GM10266 (cell line): ENCODE data around the gene NFYA.

Experiments used
- DNase-seq: peaks from one replicate; pipeline ENCODE4 v3.0.0; 2012; ENCODE audit errors: extremely low spot score
- TF ChIP-seq, protein P1 (sequence below): IDR thresholded peaks from 2 replicates; pipeline ENCODE4 v1.5.1; 2012; ENCODE audit warnings: mild to moderate bottlenecking, low read depth; ENCODE audit not compliant: control insufficient read depth, insufficient read depth; ENCODE audit errors: missing control alignments

The NFYA gene

GRCh38 chr6:41119508-41119907, 46.7 kb downstream of the NFYA start:
- DNase-seq = no peak
- TF ChIP-seq, protein P1, sequence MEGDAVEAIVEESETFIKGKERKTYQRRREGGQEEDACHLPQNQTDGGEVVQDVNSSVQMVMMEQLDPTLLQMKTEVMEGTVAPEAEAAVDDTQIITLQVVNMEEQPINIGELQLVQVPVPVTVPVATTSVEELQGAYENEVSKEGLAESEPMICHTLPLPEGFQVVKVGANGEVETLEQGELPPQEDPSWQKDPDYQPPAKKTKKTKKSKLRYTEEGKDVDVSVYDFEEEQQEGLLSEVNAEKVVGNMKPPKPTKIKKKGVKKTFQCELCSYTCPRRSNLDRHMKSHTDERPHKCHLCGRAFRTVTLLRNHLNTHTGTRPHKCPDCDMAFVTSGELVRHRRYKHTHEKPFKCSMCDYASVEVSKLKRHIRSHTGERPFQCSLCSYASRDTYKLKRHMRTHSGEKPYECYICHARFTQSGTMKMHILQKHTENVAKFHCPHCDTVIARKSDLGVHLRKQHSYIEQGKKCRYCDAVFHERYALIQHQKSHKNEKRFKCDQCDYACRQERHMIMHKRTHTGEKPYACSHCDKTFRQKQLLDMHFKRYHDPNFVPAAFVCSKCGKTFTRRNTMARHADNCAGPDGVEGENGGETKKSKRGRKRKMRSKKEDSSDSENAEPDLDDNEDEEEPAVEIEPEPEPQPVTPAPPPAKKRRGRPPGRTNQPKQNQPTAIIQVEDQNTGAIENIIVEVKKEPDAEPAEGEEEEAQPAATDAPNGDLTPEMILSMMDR = no peak

- no peak for DNase-seq
- TF ChIP-seq, protein P1 = no peak
These were observed 47.3 kb downstream of the NFYA start for GRCh38 chr6:41120058-41120457.

- TF ChIP-seq, protein P1 = no peak
- DNase-seq = no peak
These were observed 49.6 kb downstream of the NFYA start for GRCh38 chr6:41122373-41122772.

DNA sequence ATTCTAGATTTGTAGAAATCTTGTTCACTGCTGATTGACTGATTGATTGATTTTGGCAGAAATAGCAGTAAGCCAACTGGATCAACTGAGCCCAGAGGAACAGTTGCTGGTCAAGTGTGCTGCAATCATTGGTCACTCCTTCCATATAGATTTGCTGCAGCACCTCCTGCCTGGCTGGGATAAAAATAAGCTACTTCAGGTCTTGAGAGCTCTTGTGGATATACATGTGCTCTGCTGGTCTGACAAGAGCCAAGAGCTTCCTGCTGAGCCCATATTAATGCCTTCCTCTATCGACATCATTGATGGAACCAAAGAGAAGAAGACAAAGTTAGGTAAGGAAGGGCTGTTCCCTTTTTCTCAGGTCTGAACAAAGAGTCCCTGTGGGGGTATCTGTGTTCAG, 50.1 kb downstream of the NFYA start:
- TF ChIP-seq, protein P1 = no peak
- no peak for DNase-seq

DNA sequence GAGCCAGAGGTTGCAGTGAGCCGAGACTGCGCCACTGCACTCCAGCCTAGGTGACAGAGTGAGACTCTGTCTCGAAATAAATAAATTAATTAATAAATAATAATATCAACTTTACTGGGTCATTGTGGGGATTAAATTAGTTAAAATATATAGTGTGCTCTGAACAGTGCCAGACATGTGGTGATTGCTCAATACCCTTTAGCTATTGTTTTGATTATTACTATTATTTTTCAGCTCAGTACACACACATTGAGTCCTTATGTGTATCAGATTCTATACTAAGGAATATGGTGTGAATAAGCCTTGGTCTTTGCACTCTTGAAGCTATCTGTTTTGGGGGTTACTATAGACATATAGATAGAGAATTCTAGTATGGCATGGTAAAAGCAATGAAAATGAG, 52.5 kb downstream of the NFYA start:
- DNase-seq = no peak
- TF ChIP-seq, protein P1 = no peak

DNA sequence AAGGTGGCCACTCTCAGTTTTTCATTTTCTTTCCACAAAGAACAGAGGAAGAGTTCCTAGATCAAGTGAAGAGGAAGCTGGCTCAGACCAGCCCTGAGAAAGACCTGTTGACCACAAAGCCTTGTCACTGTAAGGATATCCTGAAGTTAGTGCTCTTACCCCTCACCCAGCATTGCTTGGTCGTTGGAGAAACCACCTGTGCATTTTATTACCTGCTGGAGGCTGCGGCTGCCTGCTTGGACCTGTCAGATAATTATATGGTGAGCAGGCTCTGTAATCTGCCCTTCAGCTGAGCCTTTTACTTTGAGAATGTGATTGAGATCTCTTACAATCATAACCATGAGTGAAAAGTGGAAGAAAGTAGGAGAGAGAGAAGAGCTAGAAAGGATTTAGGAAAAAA, 59.5 kb downstream of the NFYA start:
- TF ChIP-seq, protein P1 = no peak
- no peak for DNase-seq

- TF ChIP-seq, protein P1 = no peak
- DNase-seq = no peak
These were observed 62.5 kb downstream of the NFYA start for GRCh38 chr6:41135062-41135832.
